Measurements from ENCODE around the gene LMBRD2. TPM values are rescaled to one million over a fixed set of nuclear protein-coding genes. Genes with fewer than 3 reads are reported as not detected.

Gene LMBRD2
- total and polyA plus RNA-seq, 10 of the 15 experiments (the other 5 are each of a cell fraction or from before 2014, with no cell fraction given): 0.90 to 9.8 (median 6.5) TPM

GRCh38 chr5:36049949-36050348, 101.7 kb downstream of the LMBRD2 start:
- intact Hi-C loops (cut with micrococcal nuclease; ENCODE audit: unreplicated experiment): no loop called here
- Histone ChIP-seq H3K9me3 (replicated peaks; ENCODE audit: control insufficient read depth, insufficient read depth, low read length) (no peaks in the 10 kb centered on the region), H3K27me3 (replicated peaks in 1 of 2; ENCODE audit: control insufficient read depth in 2 of 2, insufficient read depth in 2 of 2, low read length in 1 of 2) (no peaks in the 10 kb centered on the region), H3K4me1 (ENCODE audit: control insufficient read depth, insufficient read depth, low read length) (no peaks in the 10 kb centered on the region), H4K20me1 (ENCODE audit: control insufficient read depth, insufficient read depth) (no peaks in the 10 kb centered on the region), H3K36me3 (ENCODE audit: control insufficient read depth in 2 of 2, insufficient read depth in 2 of 2, low read length in 1 of 2) (no peaks in the 10 kb centered on the region), H3K4me3 (no peak overlapping the region), H2AFZ (ENCODE audit: control insufficient read depth, low read depth, low read length) (no peak overlapping the region), H3K9ac (ENCODE audit: control insufficient read depth, insufficient read depth, low read length) (no peak overlapping the region), H3K4me2 (ENCODE audit: control insufficient read depth, insufficient read depth) (no peak overlapping the region), H3K79me2 (ENCODE audit: control insufficient read depth, insufficient read depth, low read length) (no peaks in the 10 kb centered on the region), H3K27ac (ENCODE audit: control insufficient read depth, insufficient read depth) (no peak overlapping the region)
- ChIA-PET CTCF (no interaction called here), POLR2A (no interaction called here), RAD21 (ENCODE audit: unreplicated experiment) (no interaction called here), SMC1A (ENCODE audit: uncharacterized antibody, unreplicated experiment) (no interaction called here)
- DNase-seq (ENCODE audit: low read depth, low spot score): no peak
- ATAC-seq: no peak
- TF ChIP-seq PBX3 (IDR thresholded peaks at IDR 0.05; ENCODE audit: insufficient replicate concordance, low read depth, low read length) (no peak), CREB1 (IDR thresholded peaks at IDR 0.05; ENCODE audit: low read depth) (no peak), FOXK2 (IDR thresholded peaks at IDR 0.05) (no peak), TARDBP (IDR thresholded peaks at IDR 0.05; ENCODE audit: borderline replicate concordance) (no peak), BACH1 (IDR thresholded peaks at IDR 0.05; ENCODE audit: borderline replicate concordance) (no peak), CREM (IDR thresholded peaks at IDR 0.05; ENCODE audit: low read depth) (no peak), USF1 (IDR thresholded peaks at IDR 0.05; ENCODE audit: borderline replicate concordance, extremely low read length, insufficient read depth, low read depth, low read length) (no peak), ATF2 (IDR thresholded peaks at IDR 0.05; ENCODE audit: low read length) (no peak), ZBTB33 (IDR thresholded peaks at IDR 0.05) (no peak), SRF (IDR thresholded peaks at IDR 0.05; ENCODE audit: low read depth in 2 of 2, low read length in 2 of 2) (no peak), SMARCA5 (IDR thresholded peaks at IDR 0.05) (no peak), SPI1 (IDR thresholded peaks at IDR 0.05; ENCODE audit: borderline replicate concordance, insufficient read depth, low read depth, low read length) (no peak)
- FAIRE-seq: no peak
- in situ Hi-C loops (cut with MboI): no loop called here
- WGBS (ENCODE audit: insufficient coverage, insufficient replicate concordance, low lambda C conversion rate, missing lambda C conversion rate): 32% methylated on average over 4 of the region's 4 CpGs
- BruUV-seq (replicated peaks): no TSS peak
